GM18867 (cell line): ENCODE data around the gene SLC6A15.

ENCODE experiments used
- ATAC-seq: cut with Tn5 transposase; IDR thresholded peaks from one replicate; pipeline ENCODE4 v1.9.1; 2021; ENCODE audit warnings: mild to moderate bottlenecking, moderate library complexity; ENCODE audit not compliant: unreplicated experiment

Gene SLC6A15

GRCh38 chr12:84810611-84811010 is 102.0 kb downstream of the SLC6A15 start:
- ATAC-seq, result no peak
